GM12878 (cell line): ENCODE measurements around the gene DISC1. TPM values are rescaled to one million over a fixed set of nuclear protein-coding genes. Genes with fewer than 3 reads are reported as not detected.

Source experiments
- ATAC-seq: fragments of 200-7000 bp; cut with Tn5 transposase; 3 replicates; pipeline ENCODE4 v1.9.1; 2020; ENCODE audit warnings: mild to moderate bottlenecking, moderate library complexity
- BruUV-seq: library from RNA; stranded (reverse); fragments of 400-500 nt; replicated peaks from 2 replicates; lab custom pipeline; 2021; lab: Mats Ljungman, UMichigan
- CTCF ChIA-PET: fragments of 300-600 bp; sonication (Branson Sonifier 250); formaldehyde crosslinking; extraction: SDS; loops from one replicate; lab custom pipeline; 2021; ENCODE audit warnings: inconsistent platforms; lab: Yijun Ruan, JAX
- POLR2A ChIA-PET: fragments of 350-600 bp; formaldehyde crosslinking; extraction: SDS; loops from one replicate; lab custom pipeline; 2021; ENCODE audit warnings: inconsistent platforms; lab: Charles Lee
- RAD21 ChIA-PET: fragments of 300-600 bp; sonication (Branson Sonifier 250); formaldehyde crosslinking; loops from one replicate; lab custom pipeline; 2023; ENCODE audit warnings: antibody characterized with exemption; ENCODE audit not compliant: unreplicated experiment; lab: Charles Lee
- SMC1A ChIA-PET: fragments of 300-600 bp; sonication (Branson Sonifier 250); formaldehyde crosslinking; loops from one replicate; lab custom pipeline; 2023; ENCODE audit not compliant: unreplicated experiment, uncharacterized antibody; lab: Charles Lee
- DNase-seq: peaks from one replicate; pipeline ENCODE4 v3.0.0-alpha.2; 2011; ENCODE audit warnings: low read depth, low spot score
- FAIRE-seq: peaks from 3 replicates; lab custom pipeline; 2011; peaks lifted over from hg19 to GRCh38; lab: Jason Lieb, UNC
- H2AFZ ChIP-seq: 2 replicates; pipeline ENCODE4 v1.6.0; 2011; ENCODE audit warnings: low read depth, low read length, control low read depth; ENCODE audit not compliant: control insufficient read depth
- H3K27ac ChIP-seq: 2 replicates; pipeline ENCODE4 v1.5.1; 2011; ENCODE audit warnings: control low read depth; ENCODE audit not compliant: control insufficient read depth, insufficient read depth
- H3K27me3 ChIP-seq, 2 experiments: replicated peaks in 1 of 2; 2 replicates each; pipeline versions ENCODE4 v1.6.0 to v1.6.1; 2011; ENCODE audit warnings: low read length in 1 of 2; ENCODE audit not compliant: control insufficient read depth in 2 of 2, insufficient read depth in 2 of 2
- H3K36me3 ChIP-seq, 2 experiments: 2 replicates each; pipeline ENCODE4 v1.5.1; 2011; ENCODE audit warnings: low read length in 1 of 2; ENCODE audit not compliant: control insufficient read depth in 2 of 2, insufficient read depth in 2 of 2
- H3K4me1 ChIP-seq: 2 replicates; pipeline ENCODE4 v1.6.1; 2011; ENCODE audit warnings: mild to moderate bottlenecking, low read length, moderate library complexity, mixed read lengths; ENCODE audit not compliant: control insufficient read depth, insufficient read depth
- H3K4me2 ChIP-seq: 2 replicates; pipeline ENCODE4 v1.6.0; 2011; ENCODE audit warnings: control low read depth; ENCODE audit not compliant: control insufficient read depth, insufficient read depth
- H3K4me3 ChIP-seq: fragments of 200-600 bp; sonication (generic); 2 replicates; pipeline ENCODE4 v1.5.1; 2016
- H3K79me2 ChIP-seq: 2 replicates; pipeline ENCODE4 v1.6.0; 2011; ENCODE audit warnings: low read length; ENCODE audit not compliant: control insufficient read depth, insufficient read depth
- H3K9ac ChIP-seq: 2 replicates; pipeline ENCODE4 v1.8.0; 2011; ENCODE audit warnings: low read length, control low read depth, mixed read lengths; ENCODE audit not compliant: control insufficient read depth, insufficient read depth
- H3K9me3 ChIP-seq: replicated peaks from 3 replicates; pipeline ENCODE4 v1.5.1; 2011; ENCODE audit warnings: mild to moderate bottlenecking, low read length; ENCODE audit not compliant: control insufficient read depth, insufficient read depth
- H4K20me1 ChIP-seq: 2 replicates; pipeline ENCODE4 v1.6.0; 2011; ENCODE audit not compliant: control insufficient read depth, insufficient read depth
- ATF3 ChIP-seq: IDR thresholded peaks from 2 replicates; pipeline ENCODE4 v1.6.1; 2011; ENCODE audit warnings: low read depth, mild to moderate bottlenecking, low read length, moderate library complexity, borderline replicate concordance; ENCODE audit errors: extremely low read depth
- BCLAF1 ChIP-seq: fragments of 450-650 bp; IDR thresholded peaks from 2 replicates; pipeline ENCODE4 v1.6.1; 2017; ENCODE audit warnings: antibody characterized with exemption, mild to moderate bottlenecking, moderate library complexity
- CBX5 ChIP-seq: sonication (generic); IDR thresholded peaks from 2 replicates; pipeline ENCODE4 v1.6.1; 2016; ENCODE audit warnings: low read depth, moderate library complexity, mild to moderate bottlenecking, inconsistent platforms
- CEBPB ChIP-seq, 2 experiments: fragments of 150-350 bp in 1 of 2; IDR thresholded peaks; 2 replicates each; pipeline ENCODE4 v1.6.1; 2012 to 2014; ENCODE audit warnings: low read depth in 2 of 2, low read length in 2 of 2, borderline replicate concordance in 1 of 2, inconsistent platforms in 1 of 2
- HSF1 ChIP-seq: fragments of 150-350 bp; IDR thresholded peaks from 2 replicates; pipeline ENCODE4 v1.6.1; 2014; ENCODE audit warnings: mild to moderate bottlenecking, low read depth, low read length
- IKZF2 ChIP-seq, 2 experiments: fragments of 450-650 bp; IDR thresholded peaks; 2 replicates each; pipeline ENCODE4 v1.6.1; 2017; ENCODE audit warnings: mild to moderate bottlenecking in 2 of 2, moderate library complexity in 2 of 2
- MYB ChIP-seq: fragments of 150-350 bp; IDR thresholded peaks from 2 replicates; pipeline ENCODE4 v1.6.1; 2014; ENCODE audit warnings: mild to moderate bottlenecking, low read depth, low read length, borderline replicate concordance
- NBN ChIP-seq: fragments of 450-650 bp; IDR thresholded peaks from 2 replicates; pipeline ENCODE4 v1.6.1; 2016
- NRF1 ChIP-seq: conservative IDR thresholded peaks from 2 replicates; pipeline ENCODE4 v1.6.1; 2011; ENCODE audit warnings: mild to moderate bottlenecking, low read depth, low read length, improper control_type of control experiment
- POLR2AphosphoS5 ChIP-seq: IDR thresholded peaks from 2 replicates; pipeline ENCODE4 v1.6.1; 2011; ENCODE audit warnings: mild to moderate bottlenecking, low read length, inconsistent platforms
- RAD21 ChIP-seq: IDR thresholded peaks from 2 replicates; pipeline ENCODE4 v1.6.1; 2011; ENCODE audit warnings: mild to moderate bottlenecking, low read depth, low read length, moderate library complexity; ENCODE audit not compliant: insufficient read depth
- SIX5 ChIP-seq: IDR thresholded peaks from 2 replicates; pipeline ENCODE4 v1.6.1; 2011; ENCODE audit warnings: mild to moderate bottlenecking, low read depth, low read length, moderate library complexity; ENCODE audit not compliant: severe bottlenecking
- SMC3 ChIP-seq: IDR thresholded peaks from 2 replicates; pipeline ENCODE4 v1.6.1; 2011; ENCODE audit warnings: low read length, improper control_type of control experiment, borderline replicate concordance
- SUZ12 ChIP-seq: fragments of 200-600 bp; sonication (generic); IDR thresholded peaks from one replicate; pipeline ENCODE4 v1.6.1; 2018; ENCODE audit warnings: antibody characterized with exemption, mild to moderate bottlenecking; ENCODE audit not compliant: unreplicated experiment
- ZNF24 ChIP-seq: fragments of 450-650 bp; IDR thresholded peaks from 2 replicates; pipeline ENCODE4 v1.6.1; 2017; ENCODE audit warnings: antibody characterized with exemption, mild to moderate bottlenecking
- ZNF622 ChIP-seq: fragments of 450-650 bp; IDR thresholded peaks from 2 replicates; pipeline ENCODE4 v1.6.1; 2017; ENCODE audit warnings: mild to moderate bottlenecking, inconsistent platforms
- WGBS: methylation state at CpG from one replicate; pipeline ENCODE4 v1.1.6; 2016; ENCODE audit warnings: low lambda C conversion rate; ENCODE audit not compliant: insufficient replicate concordance, insufficient coverage; ENCODE audit errors: missing lambda C conversion rate; 5-methylcytosine and 5-hydroxymethylcytosine counted together
- in situ Hi-C: fragments of 300-500 bp; cut with MboI; formaldehyde crosslinking; loops from 9 replicates; pipeline ENCODE4 v1.14.3; 2018; ENCODE audit warnings: mixed read lengths
- intact Hi-C: fragments of 100-400 bp; cut with micrococcal nuclease; formaldehyde crosslinking; loops from one replicate; pipeline ENCODE4 v1.14.2; 2022; ENCODE audit not compliant: unreplicated experiment
- polyA plus RNA-seq, 11 experiments: library from polyadenylated mRNA; depleted of rRNA in 4 of 11; unstranded in 6 of 11; stranded (reverse) in 5 of 11; fragments of >200 nt; fragmentation: Nextera tagmentation in 4 of 11; fragmentation: Illumina TruSeq in 1 of 11; extraction: Ambion mirVana in 4 of 11; extraction: Trizol in 1 of 11; gene quantifications; 1 replicate in 1 of 11; 2 replicates in 10 of 11; pipeline versions ENCODE4 v1.2.1 to v1.2.3, GENCODE V29; 2011 to 2016; ENCODE audit warnings: inconsistent platforms in 2 of 11, missing spikeins in 2 of 11, low read depth in 1 of 11
- total RNA-seq, 4 experiments: library from RNA; depleted of rRNA in 3 of 4; stranded (reverse); fragments of >200 nt in 3 of 4; fragmentation: Illumina TruSeq in 1 of 4; extraction: Trizol in 1 of 4; gene quantifications; 2 replicates each; pipeline versions ENCODE4 v1.2.1 to v1.2.3, GENCODE V29; 2013 to 2021

The DISC1 gene
- total and polyA plus RNA-seq, 10 of the 15 experiments (the other 5 are each of a cell fraction or from before 2014, with no cell fraction given): 0.05 to 0.72 (median 0.19) TPM; not detected in 1

- no peak overlapping the region for H3K4me2 ChIP-seq
These were observed 464.2 kb downstream of the DISC1 start for GRCh38 chr1:232090816-232091215.

More at GRCh38 chr1:232090816-232091215, 464.2 kb downstream of the DISC1 start:
- no peak for FAIRE-seq
- intact Hi-C loops (no loop called here), in situ Hi-C loops (no loop called here)
- H3K36me3 ChIP-seq: no peaks in the 10 kb centered on the region
- ChIA-PET SMC1A (no interaction called here), POLR2A (no interaction called here), CTCF (no interaction called here), RAD21 (no interaction called here)
- ATAC-seq: no peak
- H3K27me3 ChIP-seq: no peaks in the 10 kb centered on the region
- WGBS: 93% methylated on average over 3 of the region's 3 CpGs
- H3K9me3 ChIP-seq: no peaks in the 10 kb centered on the region
- no peak for DNase-seq
- no TSS peak for BruUV-seq
- H3K4me1 ChIP-seq: no peaks in the 10 kb centered on the region
- no peak overlapping the region for H3K4me3 ChIP-seq
- TF ChIP-seq ATF3 (no peak), CEBPB (IDR thresholded peaks at IDR 0.05; ENCODE audit: borderline replicate concordance in 1 of 2, low read depth in 2 of 2, low read length in 2 of 2) (no peak), BCLAF1 (no peak), POLR2AphosphoS5 (no peak), SIX5 (no peak), IKZF2 (IDR thresholded peaks at IDR 0.05) (no peak), ZNF622 (no peak), RAD21 (no peak), SMC3 (no peak), NRF1 (no peak), HSF1 (no peak), CBX5 (no peak), MYB (no peak), ZNF24 (no peak), NBN (no peak), SUZ12 (no peak)
- H2AFZ ChIP-seq: no peak overlapping the region
- no peaks in the 10 kb centered on the region for H3K79me2 ChIP-seq
- H3K9ac ChIP-seq: no peak overlapping the region
- no peaks in the 10 kb centered on the region for H4K20me1 ChIP-seq
- H3K27ac ChIP-seq: no peak overlapping the region
